Activated CD4-positive, alpha-beta T cell treated with anti-CD3 and anti-CD28 coated beads, Interleukin-2, amount 50 U/mL, for 24 hours (primary cell): ENCODE results near the gene ALDOB.

Experiments used
- DNase-seq, 2 donors: peaks; one replicate each; pipeline ENCODE4 v3.0.0-alpha.2; 2020; ENCODE audit warnings: low read depth in 1 of 2, low spot score in 1 of 2

The ALDOB gene

GRCh38 chr9:101427957-101428655 lies 7.5 kb downstream of the ALDOB start:
- no peak for DNase-seq

GRCh38 chr9:101427358-101427757 lies 8.2 kb downstream of the ALDOB start:
- DNase-seq, result no peak

- DNase-seq, result no peak
Measured at GRCh38 chr9:101421653-101422065, 13.9 kb downstream of the ALDOB start.

GRCh38 chr9:101419863-101420262 lies 15.7 kb downstream of the ALDOB start:
- DNase-seq, result no peak

- DNase-seq, result no peak
Measured at GRCh38 chr9:101418518-101419430, 16.8 kb downstream of the ALDOB start.

GRCh38 chr9:101417977-101418376 lies 17.6 kb downstream of the ALDOB start:
- no peak for DNase-seq

GRCh38 chr9:101417389-101417788 lies 18.2 kb downstream of the ALDOB start:
- DNase-seq, result no peak

- no peak for DNase-seq
Measured at GRCh38 chr9:101415578-101415977, 20.0 kb downstream of the ALDOB start.

GRCh38 chr9:101414839-101415238 lies 20.7 kb downstream of the ALDOB start:
- DNase-seq, result no peak

GRCh38 chr9:101409079-101409477 lies 26.5 kb downstream of the ALDOB start:
- no peak for DNase-seq

- no peak for DNase-seq
Measured at GRCh38 chr9:101408374-101409078, 27.0 kb downstream of the ALDOB start.

- DNase-seq, result no peak
Measured at GRCh38 chr9:101403516-101404285, 31.9 kb downstream of the ALDOB start.

- no peak for DNase-seq
Measured at GRCh38 chr9:101400120-101400519, 35.5 kb downstream of the ALDOB start.

GRCh38 chr9:101399643-101399970 lies 36.0 kb downstream of the ALDOB start:
- DNase-seq, result no peak

GRCh38 chr9:101398930-101399642 lies 36.5 kb downstream of the ALDOB start:
- no peak for DNase-seq

- DNase-seq, result peak; percentile 86 to 95
Measured at GRCh38 chr9:101398068-101398929, 37.3 kb downstream of the ALDOB start, which contains the start of the genes MRPL50 and ZNF189. Gene MRPL50 (minus strand): TSS chr9:101398618. CDS start chr9:101398592, 26 bp downstream. Gene ZNF189 (plus strand): TSS chr9:101398851. CDS start chr9:101399157, 306 bp downstream.

GRCh38 chr9:101397746-101398067 lies 37.9 kb downstream of the ALDOB start:
- no peak for DNase-seq

- no peak for DNase-seq
Measured at GRCh38 chr9:101394687-101395086, 40.9 kb downstream of the ALDOB start.

GRCh38 chr9:101393135-101393534 lies 42.4 kb downstream of the ALDOB start:
- DNase-seq, result no peak
